Tongue (tissue), 2 donors: Measurements from ENCODE around the gene ALOX5AP. TPM values are rescaled to one million over a fixed set of nuclear protein-coding genes. Genes with fewer than 3 reads are reported as not detected.

Source experiments
- DNase-seq: peaks from one replicate; pipeline ENCODE4 v3.0.0-alpha.2; 2015
- total RNA-seq: library from RNA; depleted of rRNA; stranded (reverse); fragments of >200 nt; gene quantifications from one replicate; pipeline ENCODE4 v1.2.3, GENCODE V29; 2014

The ALOX5AP gene
- total RNA-seq, 1 donor from 2014 or later, result 0.72 TPM

DNA sequence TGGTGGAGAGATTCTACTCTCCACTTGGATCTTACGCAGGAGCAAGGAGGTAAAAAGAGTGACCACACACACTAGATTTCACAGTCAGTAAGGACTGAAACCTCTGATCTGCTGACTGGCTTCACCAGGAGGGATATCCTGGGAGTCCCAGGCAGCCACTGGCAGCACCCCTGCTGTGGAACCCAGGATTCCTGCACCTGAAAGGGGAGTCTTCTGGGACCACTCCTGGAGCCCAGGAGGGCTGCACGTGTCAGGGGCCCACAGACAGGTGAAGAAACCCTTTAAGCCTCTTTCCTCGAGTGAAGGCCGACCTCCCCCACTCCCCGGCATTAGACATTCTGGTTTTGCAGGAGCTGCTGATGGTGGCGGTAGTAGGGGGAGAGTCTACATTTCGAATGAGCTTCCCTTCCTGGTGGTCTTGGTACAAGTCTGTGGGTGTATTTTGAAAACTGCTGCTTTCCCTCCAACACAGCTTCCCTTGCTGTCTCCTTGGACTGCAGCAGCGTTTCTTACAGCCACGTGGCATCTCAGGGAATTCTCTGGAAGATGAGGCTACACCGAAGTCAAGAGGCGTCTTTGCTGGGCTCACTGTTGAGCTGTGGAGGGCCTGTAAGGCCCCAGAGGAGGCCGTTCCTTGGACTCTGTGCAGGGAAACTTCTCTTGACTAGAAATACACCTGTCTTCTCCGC, 62.6 kb downstream of the ALOX5AP start:
- DNase-seq, result no peak

- DNase-seq, result no peak
Measured at GRCh38 chr13:30798776-30799355, 63.5 kb downstream of the ALOX5AP start.

DNA sequence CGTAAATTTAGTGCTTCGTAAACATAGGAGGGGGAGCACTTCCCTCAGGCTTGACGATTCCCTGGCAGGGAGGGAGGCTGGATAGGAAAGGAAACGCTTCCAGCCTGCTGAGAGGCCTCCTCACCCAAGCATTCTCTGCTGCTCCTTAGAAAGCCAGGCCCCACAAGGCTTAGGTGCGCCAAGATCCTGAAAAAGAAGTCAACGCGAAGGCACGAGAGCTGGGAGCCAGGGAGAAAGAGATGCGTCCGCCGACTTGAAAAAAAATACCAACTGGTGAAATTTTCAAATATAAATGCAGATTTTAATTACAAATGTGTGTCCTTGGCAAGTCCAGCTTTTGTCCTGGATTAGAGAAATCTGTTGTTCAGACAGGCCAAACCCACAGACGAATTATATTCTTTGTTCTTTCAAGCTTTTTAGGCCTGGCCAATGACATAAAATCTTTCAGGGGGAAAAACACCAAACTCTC, 64.0 kb downstream of the ALOX5AP start:
- DNase-seq, result peak; percentile 53

- DNase-seq, result no peak
Measured at GRCh38 chr13:30800107-30800506, 64.8 kb downstream of the ALOX5AP start.

- no peak for DNase-seq
Measured at GRCh38 chr13:30802501-30802900, 67.2 kb downstream of the ALOX5AP start.

DNA sequence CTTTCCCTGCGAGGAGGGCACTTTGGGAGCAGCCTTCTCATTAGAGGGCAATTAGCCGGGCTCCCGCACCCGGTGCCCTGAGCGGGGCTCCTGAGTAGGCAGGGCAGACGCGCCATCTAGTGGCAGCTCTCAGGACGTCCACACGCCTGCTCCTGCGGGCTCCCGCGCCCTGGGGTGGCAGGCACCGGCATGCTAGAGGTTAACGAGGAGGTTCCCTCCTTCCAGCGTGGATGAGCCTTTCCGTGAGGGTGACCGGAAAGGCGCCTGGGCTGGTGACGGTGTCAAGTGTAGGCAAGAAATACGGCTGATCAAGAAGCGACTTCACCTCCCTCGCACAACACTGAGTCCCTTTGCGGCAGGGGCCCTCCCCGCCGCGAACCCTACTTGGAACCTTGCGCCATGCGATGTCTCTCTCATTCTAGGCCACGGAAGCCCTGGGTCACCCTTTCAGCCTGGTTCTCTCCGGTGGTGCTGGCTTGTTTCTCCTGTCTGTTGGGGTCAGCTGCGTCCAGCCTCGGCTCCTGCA, 67.7 kb downstream of the ALOX5AP start:
- DNase-seq, result peak; percentile 85

DNA sequence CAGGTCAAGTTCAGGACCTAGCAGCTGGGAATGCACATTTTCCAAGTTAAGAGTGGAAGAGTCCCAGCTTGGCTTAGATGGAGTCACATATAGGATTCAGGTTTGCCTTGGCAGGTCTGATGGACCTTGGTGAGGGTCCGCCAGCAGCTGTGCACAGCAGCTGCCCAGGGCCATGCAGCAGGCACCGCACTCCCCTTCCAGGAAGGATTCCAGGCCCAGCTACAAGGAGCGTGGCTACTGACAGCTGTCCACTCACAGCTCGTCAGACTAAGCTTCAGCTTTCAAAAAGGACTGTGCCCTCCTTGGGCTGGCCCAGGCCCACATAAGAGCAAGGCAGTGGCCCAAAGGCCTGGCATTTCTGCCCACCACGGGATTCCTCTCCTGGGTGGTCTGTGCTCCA, 68.4 kb downstream of the ALOX5AP start:
- DNase-seq, result peak; percentile 81

- DNase-seq, result no peak
Measured at GRCh38 chr13:30804474-30804873, 69.1 kb downstream of the ALOX5AP start.

- no peak for DNase-seq
Measured at GRCh38 chr13:30805132-30805537, 69.8 kb downstream of the ALOX5AP start.

GRCh38 chr13:30805603-30806011, 70.3 kb downstream of the ALOX5AP start:
- DNase-seq, result peak; percentile 79

GRCh38 chr13:30806784-30807183, 71.4 kb downstream of the ALOX5AP start:
- DNase-seq, result no peak

- no peak for DNase-seq
Measured at GRCh38 chr13:30807392-30807791, 72.0 kb downstream of the ALOX5AP start.

DNA sequence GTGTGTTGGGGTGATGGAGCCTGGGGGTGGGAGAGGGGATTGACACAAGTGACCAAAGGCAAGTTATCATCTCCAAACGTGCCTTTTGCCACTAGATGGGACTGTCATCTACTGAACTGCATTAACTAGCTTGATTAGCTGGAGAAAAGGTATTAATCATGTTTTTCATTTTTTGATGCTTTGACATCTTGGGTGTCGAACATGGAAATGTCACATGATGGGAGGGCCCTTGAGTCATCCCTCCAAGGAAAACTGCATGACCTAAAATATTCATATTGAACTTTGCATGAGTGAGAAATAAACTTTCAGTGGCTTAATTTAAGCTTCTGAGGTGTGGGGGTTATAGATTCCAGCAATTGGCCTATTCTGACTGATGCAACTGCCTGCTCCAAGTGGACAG, 73.3 kb downstream of the ALOX5AP start:
- DNase-seq, result no peak

DNA sequence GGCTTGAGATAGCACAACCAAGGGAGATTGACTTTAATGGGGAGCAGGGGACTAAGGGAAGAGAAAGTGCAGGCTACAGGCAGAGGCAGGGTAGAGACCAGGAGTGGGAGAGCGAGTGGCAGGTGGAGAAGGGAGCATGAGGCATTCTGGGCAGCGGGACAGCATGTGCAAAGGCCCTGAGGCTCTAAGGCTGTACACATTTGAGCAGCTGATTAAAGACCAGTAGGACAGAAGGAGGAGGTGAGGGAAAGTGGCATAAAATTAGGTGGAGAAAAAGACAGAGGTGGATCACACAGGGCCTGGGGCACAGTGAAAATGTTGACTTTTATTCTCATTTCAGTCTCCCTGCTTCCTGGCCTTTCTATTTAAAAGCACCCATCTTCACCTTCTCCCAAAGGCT, 74.4 kb downstream of the ALOX5AP start:
- no peak for DNase-seq

GRCh38 chr13:30810261-30810701, 74.9 kb downstream of the ALOX5AP start:
- DNase-seq, result peak; percentile 47

- no peak for DNase-seq
Measured at GRCh38 chr13:30810801-30811200, 75.5 kb downstream of the ALOX5AP start.

Other genes with a start within 250 kb of the ALOX5AP start
- 36.0 TPM for gene USPL1, start 117.6 kb upstream of the ALOX5AP start, total RNA-seq
- gene MEDAG, start 170.7 kb downstream of the ALOX5AP start, total RNA-seq, result 4.1 TPM
- gene TEX26, start 197.1 kb downstream of the ALOX5AP start, total RNA-seq, result not detected